SK-N-SH (cell line): ENCODE results near the gene TOX2. TPM values are rescaled to one million over a fixed set of nuclear protein-coding genes. Genes with fewer than 3 reads are reported as not detected.

Source experiments
- CTCF ChIA-PET: fragments of 300-600, 350-600 bp; formaldehyde crosslinking; extraction: SDS; loops from one replicate; lab custom pipeline; 2021; lab: Yijun Ruan, JAX
- POLR2A ChIA-PET: fragments of 350-600 bp; sonication (Branson Sonifier 250); formaldehyde crosslinking; extraction: SDS; loops from one replicate; lab custom pipeline; 2020; ENCODE audit warnings: antibody characterized with exemption, inconsistent platforms; lab: Yijun Ruan, JAX
- DNase-seq: peaks from one replicate; pipeline ENCODE4 v3.0.0; 2012
- H2AFZ ChIP-seq: fragments of 200-600 bp; sonication (generic); 2 replicates; pipeline ENCODE4 v1.8.1; 2016; ENCODE audit warnings: antibody characterized with exemption, mild to moderate bottlenecking, low read depth
- H3F3A ChIP-seq: fragments of 200-600 bp; sonication (generic); replicated peaks from 2 replicates; pipeline ENCODE3; 2016; ENCODE audit warnings: antibody characterized with exemption, mild to moderate bottlenecking; ENCODE audit not compliant: insufficient read depth
- H3K27ac ChIP-seq, 2 experiments: fragments of 200-500 bp in 1 of 2; fragments of 200-600 bp in 1 of 2; sonication (Bioruptor generic) in 1 of 2; sonication (generic), shearing (Covaris generic) in 1 of 2; 2 replicates each; pipeline versions ENCODE4 v1.5.1 to v1.6.1; 2014 to 2016; ENCODE audit warnings: low read depth in 2 of 2, inconsistent platforms in 1 of 2, low read length in 1 of 2, mild to moderate bottlenecking in 1 of 2, mixed read lengths in 1 of 2
- H3K27me3 ChIP-seq: fragments of 200-600 bp; sonication (generic), shearing (Covaris generic); 2 replicates; pipeline ENCODE4 v1.6.1; 2016; ENCODE audit warnings: mixed run types; ENCODE audit not compliant: insufficient read depth
- H3K36me3 ChIP-seq, 2 experiments: fragments of 200-500 bp in 1 of 2; fragments of 200-600 bp in 1 of 2; sonication (Bioruptor generic) in 1 of 2; sonication (generic) in 1 of 2; replicated peaks in 1 of 2; 2 replicates each; pipeline versions ENCODE3 to v1.5.1; 2014 to 2016; ENCODE audit warnings: low read length in 1 of 2, mild to moderate bottlenecking in 1 of 2; ENCODE audit not compliant: insufficient read depth in 2 of 2, control insufficient read depth in 1 of 2
- H3K4me1 ChIP-seq, 2 experiments: fragments of 200-500 bp in 1 of 2; fragments of 200-600 bp in 1 of 2; sonication (Bioruptor generic) in 1 of 2; sonication (generic), shearing (Covaris generic) in 1 of 2; 2 replicates each; pipeline versions ENCODE4 v1.5.1 to v1.6.1; 2014 to 2016; ENCODE audit warnings: low read depth in 1 of 2, low read length in 1 of 2, mixed run types in 1 of 2; ENCODE audit not compliant: insufficient read depth in 2 of 2, control insufficient read depth in 1 of 2
- H3K4me2 ChIP-seq: fragments of 200-600 bp; sonication (generic), shearing (Covaris generic); 2 replicates; pipeline ENCODE4 v1.6.1; 2017; ENCODE audit warnings: mixed run types
- H3K4me3 ChIP-seq, 2 experiments: fragments of 200-500 bp in 1 of 2; fragments of 200-600 bp in 1 of 2; sonication (Bioruptor generic) in 1 of 2; sonication (generic), shearing (Covaris generic) in 1 of 2; 2 replicates each; pipeline versions ENCODE4 v1.5.1 to v1.8.1; 2014 to 2016; ENCODE audit warnings: low read depth in 2 of 2, inconsistent platforms in 1 of 2, low read length in 1 of 2, mild to moderate bottlenecking in 1 of 2, mixed read lengths in 1 of 2, moderate library complexity in 1 of 2
- H3K79me2 ChIP-seq: fragments of 200-600 bp; sonication (generic); 2 replicates; pipeline ENCODE4 v1.8.1; 2017; ENCODE audit warnings: mild to moderate bottlenecking; ENCODE audit not compliant: insufficient read depth
- H3K9ac ChIP-seq: fragments of 200-600 bp; sonication (generic); 2 replicates; pipeline ENCODE4 v1.6.1; 2017; ENCODE audit warnings: mixed run types
- H3K9me2 ChIP-seq: fragments of 200-600 bp; sonication (generic); 2 replicates; pipeline ENCODE4 v1.6.1; 2017; ENCODE audit warnings: mixed run types
- H3K9me3 ChIP-seq: fragments of 200-600 bp; sonication (generic); 2 replicates; pipeline ENCODE4 v1.6.1; 2017; ENCODE audit warnings: mixed run types, mild to moderate bottlenecking, moderate library complexity
- H4K20me1 ChIP-seq: fragments of 200-600 bp; sonication (generic); 2 replicates; pipeline ENCODE4 v1.6.1; 2017; ENCODE audit warnings: mild to moderate bottlenecking, mixed run types; ENCODE audit not compliant: insufficient read depth
- ELF1 ChIP-seq: IDR thresholded peaks from 2 replicates; pipeline ENCODE4 v1.4.0; 2012
- EP300 ChIP-seq, 2 experiments: IDR thresholded peaks; 2 replicates each; pipeline versions ENCODE4 v1.4.0 to v1.6.1; 2012; ENCODE audit warnings: borderline replicate concordance in 1 of 2, low read depth in 1 of 2, low read length in 1 of 2
- FOXM1 ChIP-seq: IDR thresholded peaks from 2 replicates; pipeline ENCODE4 v1.4.0; 2012; ENCODE audit warnings: low read depth, mild to moderate bottlenecking
- POLR2AphosphoS5 ChIP-seq: IDR thresholded peaks from 2 replicates; pipeline ENCODE4 v1.6.1; 2012; ENCODE audit warnings: low read depth, low read length
- RCOR1 ChIP-seq: fragments of 150-350 bp; IDR thresholded peaks from 2 replicates; pipeline ENCODE4 v1.6.1; 2017; ENCODE audit warnings: antibody characterized with exemption, low read length
- RXRA ChIP-seq: IDR thresholded peaks from 2 replicates; pipeline ENCODE4 v1.4.0; 2012; ENCODE audit warnings: low read depth, mild to moderate bottlenecking, borderline replicate concordance
- SIN3A ChIP-seq: IDR thresholded peaks from 2 replicates; pipeline ENCODE4 v1.6.1; 2012; ENCODE audit warnings: low read depth, mild to moderate bottlenecking, low read length, moderate library complexity, borderline replicate concordance
- TAF1 ChIP-seq: IDR thresholded peaks from 2 replicates; pipeline ENCODE4 v1.6.1; 2012; ENCODE audit warnings: low read depth, mild to moderate bottlenecking, low read length, moderate library complexity, borderline replicate concordance
- WGBS: methylation state at CpG from one replicate; pipeline ENCODE4 v1.1.6; 2017; ENCODE audit warnings: low lambda C conversion rate; 5-methylcytosine and 5-hydroxymethylcytosine counted together
- polyA plus RNA-seq, 3 experiments: library from polyadenylated mRNA; depleted of rRNA; stranded (reverse); fragments of >200 nt; gene quantifications; 2 replicates each; pipeline ENCODE4 v1.2.3, GENCODE V29; 2012
- TF ChIP-seq, protein P1 (sequence below): fragments of 150-350 bp; IDR thresholded peaks from 2 replicates; pipeline ENCODE4 v1.6.1; 2016; ENCODE audit warnings: mild to moderate bottlenecking, low read depth, low read length
- TF ChIP-seq, protein P2 (sequence below): IDR thresholded peaks from 2 replicates; pipeline ENCODE4 v1.4.0; 2012; ENCODE audit warnings: low read depth, borderline replicate concordance
- TF ChIP-seq, protein P3 (sequence below): fragments of 150-350 bp; IDR thresholded peaks from 2 replicates; pipeline ENCODE4 v1.6.1; 2017; ENCODE audit warnings: antibody characterized with exemption, low read length, low read depth, borderline replicate concordance
- TF ChIP-seq, protein P4 (sequence below): fragments of 200-600 bp; sonication (generic); IDR thresholded peaks from 2 replicates; pipeline ENCODE4 v1.6.1; 2017; ENCODE audit warnings: antibody characterized with exemption, mild to moderate bottlenecking, moderate library complexity

The TOX2 gene
- polyA plus RNA-seq, 1 of the 3 experiments (the other 2 are of a cell fraction): 15.4 TPM

DNA sequence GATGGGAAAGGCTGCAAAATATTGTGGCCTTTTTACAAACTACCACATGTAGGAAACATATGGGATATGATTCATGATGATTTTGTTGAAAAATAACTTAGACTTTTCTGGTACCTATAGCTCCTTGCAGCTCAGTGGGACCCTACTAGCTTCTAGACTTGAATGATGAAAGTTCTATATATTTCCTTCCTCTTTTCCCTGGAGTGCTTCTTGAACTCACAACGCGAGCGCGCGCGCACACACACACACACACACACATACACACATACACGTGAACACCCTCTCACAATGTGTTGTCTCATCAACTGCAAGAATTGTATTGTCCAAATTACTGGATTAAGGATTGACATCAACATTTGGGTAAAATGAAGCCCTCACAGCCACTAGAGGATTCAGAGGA lies 61.9 kb downstream of the TOX2 start (continued):
- TF ChIP-seq, protein P1, sequence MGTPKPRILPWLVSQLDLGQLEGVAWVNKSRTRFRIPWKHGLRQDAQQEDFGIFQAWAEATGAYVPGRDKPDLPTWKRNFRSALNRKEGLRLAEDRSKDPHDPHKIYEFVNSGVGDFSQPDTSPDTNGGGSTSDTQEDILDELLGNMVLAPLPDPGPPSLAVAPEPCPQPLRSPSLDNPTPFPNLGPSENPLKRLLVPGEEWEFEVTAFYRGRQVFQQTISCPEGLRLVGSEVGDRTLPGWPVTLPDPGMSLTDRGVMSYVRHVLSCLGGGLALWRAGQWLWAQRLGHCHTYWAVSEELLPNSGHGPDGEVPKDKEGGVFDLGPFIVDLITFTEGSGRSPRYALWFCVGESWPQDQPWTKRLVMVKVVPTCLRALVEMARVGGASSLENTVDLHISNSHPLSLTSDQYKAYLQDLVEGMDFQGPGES: no peak
- TF ChIP-seq, protein P2, sequence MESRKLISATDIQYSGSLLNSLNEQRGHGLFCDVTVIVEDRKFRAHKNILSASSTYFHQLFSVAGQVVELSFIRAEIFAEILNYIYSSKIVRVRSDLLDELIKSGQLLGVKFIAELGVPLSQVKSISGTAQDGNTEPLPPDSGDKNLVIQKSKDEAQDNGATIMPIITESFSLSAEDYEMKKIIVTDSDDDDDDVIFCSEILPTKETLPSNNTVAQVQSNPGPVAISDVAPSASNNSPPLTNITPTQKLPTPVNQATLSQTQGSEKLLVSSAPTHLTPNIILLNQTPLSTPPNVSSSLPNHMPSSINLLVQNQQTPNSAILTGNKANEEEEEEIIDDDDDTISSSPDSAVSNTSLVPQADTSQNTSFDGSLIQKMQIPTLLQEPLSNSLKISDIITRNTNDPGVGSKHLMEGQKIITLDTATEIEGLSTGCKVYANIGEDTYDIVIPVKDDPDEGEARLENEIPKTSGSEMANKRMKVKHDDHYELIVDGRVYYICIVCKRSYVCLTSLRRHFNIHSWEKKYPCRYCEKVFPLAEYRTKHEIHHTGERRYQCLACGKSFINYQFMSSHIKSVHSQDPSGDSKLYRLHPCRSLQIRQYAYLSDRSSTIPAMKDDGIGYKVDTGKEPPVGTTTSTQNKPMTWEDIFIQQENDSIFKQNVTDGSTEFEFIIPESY: no peak
- TF ChIP-seq SIN3A: no peak

DNA sequence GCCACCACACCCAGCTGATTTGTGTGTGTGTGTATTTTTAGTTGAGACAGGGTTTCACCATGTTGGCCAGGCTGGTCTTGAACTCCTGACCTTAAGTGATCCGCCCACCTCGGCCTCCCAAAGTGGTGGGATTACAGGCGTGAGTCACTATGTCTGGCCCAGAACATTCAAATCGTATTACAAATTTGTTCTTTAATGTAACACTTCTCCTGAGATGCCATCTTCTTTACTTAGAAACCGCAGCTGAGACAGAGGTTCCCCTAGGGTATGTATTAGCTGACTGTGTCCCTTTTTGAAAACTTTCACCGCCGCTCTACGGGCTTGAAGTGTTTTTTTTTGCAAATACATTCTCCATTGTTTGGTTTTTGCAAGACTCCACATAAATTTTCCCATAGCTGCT lies 62.6 kb downstream of the TOX2 start:
- no peaks in the 10 kb centered on the region for H4K20me1 ChIP-seq
- H3K9ac ChIP-seq: no peak overlapping the region
- 92% methylated on average over 8 of the region's 8 CpGs for WGBS
- H3K79me2 ChIP-seq: no peaks in the 10 kb centered on the region
- H3K4me2 ChIP-seq: no peak overlapping the region
- no peaks in the 10 kb centered on the region for H3K9me2 ChIP-seq
- TF ChIP-seq RCOR1 (no peak), FOXM1 (no peak)
- TF ChIP-seq, protein P3, sequence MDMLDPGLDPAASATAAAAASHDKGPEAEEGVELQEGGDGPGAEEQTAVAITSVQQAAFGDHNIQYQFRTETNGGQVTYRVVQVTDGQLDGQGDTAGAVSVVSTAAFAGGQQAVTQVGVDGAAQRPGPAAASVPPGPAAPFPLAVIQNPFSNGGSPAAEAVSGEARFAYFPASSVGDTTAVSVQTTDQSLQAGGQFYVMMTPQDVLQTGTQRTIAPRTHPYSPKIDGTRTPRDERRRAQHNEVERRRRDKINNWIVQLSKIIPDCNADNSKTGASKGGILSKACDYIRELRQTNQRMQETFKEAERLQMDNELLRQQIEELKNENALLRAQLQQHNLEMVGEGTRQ: no peak
- DNase-seq: no peak
- ChIA-PET POLR2A (no interaction called here), CTCF (interaction anchor here (1.3 to 1.4 kb wide), 2 partner anchors 9 to 10 kb away, joined by 4 to 5 read pairs; no protein-coding TSS in a partner anchor)
- no peaks in the 10 kb centered on the region for H3F3A ChIP-seq
- H2AFZ ChIP-seq: no peak overlapping the region
- no peaks in the 10 kb centered on the region for H3K9me3 ChIP-seq
- no peak overlapping the region for H3K27ac ChIP-seq
- no peaks in the 10 kb centered on the region for H3K27me3 ChIP-seq
- peaks cover 2 to 6% of the 10 kb centered on the region in 2 experiments; a peak in 2 of 4 replicates for H3K4me1 ChIP-seq
- H3K36me3 ChIP-seq: no peaks in the 10 kb centered on the region
- H3K4me3 ChIP-seq: no peak overlapping the region

DNA sequence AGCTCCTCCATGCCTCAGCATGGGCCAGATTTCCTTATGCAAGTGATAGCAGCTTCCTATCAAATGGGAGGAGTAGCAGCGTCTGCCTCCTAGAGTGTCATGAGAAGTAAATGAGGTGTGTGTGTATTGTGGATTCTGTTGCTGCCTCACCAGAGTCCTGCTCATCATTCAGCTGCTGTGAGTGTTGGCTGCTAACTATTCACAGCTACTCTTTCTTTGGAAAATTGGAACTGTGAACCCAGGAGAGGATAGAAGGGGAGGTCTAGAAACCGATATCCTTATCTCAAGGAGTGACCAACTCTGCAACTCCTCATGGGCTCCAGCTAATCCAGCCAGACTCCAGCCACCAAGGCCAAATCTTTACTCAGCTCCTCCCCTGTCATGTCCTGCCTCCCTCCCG lies 63.3 kb downstream of the TOX2 start:
- no peak overlapping the region for H3K27ac ChIP-seq
- POLR2A ChIA-PET: interaction anchor here (1.1 kb wide), 1 partner anchor 16 kb away, joined by 3 read pairs; no protein-coding TSS in a partner anchor
- H3K9me3 ChIP-seq: no peaks in the 10 kb centered on the region
- TF ChIP-seq, protein P3: no peak
- TF ChIP-seq POLR2AphosphoS5: no peak
- no peak for TF ChIP-seq RXRA
- TF ChIP-seq ELF1: no peak
- no peak for TF ChIP-seq TAF1
- TF ChIP-seq, protein P4, sequence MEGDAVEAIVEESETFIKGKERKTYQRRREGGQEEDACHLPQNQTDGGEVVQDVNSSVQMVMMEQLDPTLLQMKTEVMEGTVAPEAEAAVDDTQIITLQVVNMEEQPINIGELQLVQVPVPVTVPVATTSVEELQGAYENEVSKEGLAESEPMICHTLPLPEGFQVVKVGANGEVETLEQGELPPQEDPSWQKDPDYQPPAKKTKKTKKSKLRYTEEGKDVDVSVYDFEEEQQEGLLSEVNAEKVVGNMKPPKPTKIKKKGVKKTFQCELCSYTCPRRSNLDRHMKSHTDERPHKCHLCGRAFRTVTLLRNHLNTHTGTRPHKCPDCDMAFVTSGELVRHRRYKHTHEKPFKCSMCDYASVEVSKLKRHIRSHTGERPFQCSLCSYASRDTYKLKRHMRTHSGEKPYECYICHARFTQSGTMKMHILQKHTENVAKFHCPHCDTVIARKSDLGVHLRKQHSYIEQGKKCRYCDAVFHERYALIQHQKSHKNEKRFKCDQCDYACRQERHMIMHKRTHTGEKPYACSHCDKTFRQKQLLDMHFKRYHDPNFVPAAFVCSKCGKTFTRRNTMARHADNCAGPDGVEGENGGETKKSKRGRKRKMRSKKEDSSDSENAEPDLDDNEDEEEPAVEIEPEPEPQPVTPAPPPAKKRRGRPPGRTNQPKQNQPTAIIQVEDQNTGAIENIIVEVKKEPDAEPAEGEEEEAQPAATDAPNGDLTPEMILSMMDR: no peak
- no peak for TF ChIP-seq EP300 (IDR thresholded peaks at IDR 0.05; ENCODE audit: borderline replicate concordance in 1 of 2, low read depth in 1 of 2, low read length in 1 of 2)
- no peak overlapping the region for H2AFZ ChIP-seq
- H4K20me1 ChIP-seq: no peaks in the 10 kb centered on the region
- WGBS: 94% methylated on average over 3 of the region's 3 CpGs
- H3K9me2 ChIP-seq: no peaks in the 10 kb centered on the region
- DNase-seq: no peak
- H3F3A ChIP-seq: no peaks in the 10 kb centered on the region
- no peaks in the 10 kb centered on the region for H3K79me2 ChIP-seq
- CTCF ChIA-PET: interaction anchor here (1.3 to 1.4 kb wide), 3 partner anchors 9 to 102 kb away, joined by 3 to 5 read pairs (median 4); no protein-coding TSS in a partner anchor
- no peak overlapping the region for H3K4me2 ChIP-seq
- H3K4me3 ChIP-seq: no peak overlapping the region
- no peaks in the 10 kb centered on the region for H3K36me3 ChIP-seq
- peaks cover 2 to 6% of the 10 kb centered on the region in 2 experiments; a peak in 2 of 4 replicates for H3K4me1 ChIP-seq
- no peak overlapping the region for H3K9ac ChIP-seq
- H3K27me3 ChIP-seq: no peaks in the 10 kb centered on the region
